Keratinocyte (primary cell): ENCODE results near the gene CAMKMT. TPM values are rescaled to one million over a fixed set of nuclear protein-coding genes. Genes with fewer than 3 reads are reported as not detected.

Source experiments
- DNase-seq: peaks from one replicate; pipeline ENCODE4 v3.0.0-alpha.2; 2011; ENCODE audit warnings: low read depth, missing footprints, low spot score
- FAIRE-seq: peaks from 2 replicates; lab custom pipeline; 2011; peaks lifted over from hg19 to GRCh38; lab: Jason Lieb, UNC
- H2AFZ ChIP-seq: 2 replicates; pipeline ENCODE4 v1.6.0; 2012; ENCODE audit warnings: low read length, control low read depth, inconsistent platforms; ENCODE audit not compliant: control insufficient read depth
- H3K27ac ChIP-seq: 2 replicates; pipeline ENCODE4 v1.5.1; 2011; ENCODE audit warnings: low read length; ENCODE audit not compliant: control insufficient read depth, insufficient read depth
- H3K27me3 ChIP-seq: 3 replicates; pipeline ENCODE4 v1.6.0; 2011; ENCODE audit warnings: low read length; ENCODE audit not compliant: control insufficient read depth, insufficient read depth; ENCODE audit errors: extremely low read depth
- H3K36me3 ChIP-seq, 2 experiments: 2 replicates in 1 of 2; 3 replicates in 1 of 2; pipeline ENCODE4 v1.5.1; 2011; ENCODE audit warnings: low read length in 2 of 2, mild to moderate bottlenecking in 1 of 2; ENCODE audit not compliant: control insufficient read depth in 2 of 2, insufficient read depth in 2 of 2; ENCODE audit errors: extremely low read depth in 1 of 2
- H3K4me1 ChIP-seq: 3 replicates; pipeline ENCODE4 v1.5.1; 2011; ENCODE audit warnings: low read length; ENCODE audit not compliant: control insufficient read depth, insufficient read depth; ENCODE audit errors: extremely low read depth
- H3K4me2 ChIP-seq: 3 replicates; pipeline ENCODE4 v1.6.0; 2011; ENCODE audit warnings: low read depth, low read length; ENCODE audit not compliant: control insufficient read depth, insufficient read depth; ENCODE audit errors: extremely low read depth
- H3K4me3 ChIP-seq, 3 experiments: fragments of 200-600 bp in 1 of 3; sonication (generic) in 1 of 3; 2 replicates in 2 of 3; 3 replicates in 1 of 3; pipeline ENCODE4 v1.5.1; 2011 to 2016; ENCODE audit warnings: low read length in 3 of 3, mild to moderate bottlenecking in 3 of 3, control low read depth in 2 of 3, inconsistent platforms in 1 of 3, low read depth in 1 of 3, mixed read lengths in 1 of 3, mixed run types in 1 of 3, moderate library complexity in 1 of 3; ENCODE audit not compliant: control insufficient read depth in 2 of 3, insufficient read depth in 2 of 3; ENCODE audit errors: extremely low read depth in 1 of 3
- H3K79me2 ChIP-seq: 2 replicates; pipeline ENCODE4 v1.6.0; 2012; ENCODE audit warnings: low read length; ENCODE audit not compliant: control insufficient read depth, insufficient read depth
- H3K9ac ChIP-seq: 3 replicates; pipeline ENCODE4 v1.6.0; 2011; ENCODE audit warnings: low read length; ENCODE audit not compliant: control insufficient read depth, insufficient read depth; ENCODE audit errors: extremely low read depth
- H3K9me1 ChIP-seq: 3 replicates; pipeline ENCODE4 v1.6.0; 2011; ENCODE audit warnings: low read length; ENCODE audit not compliant: control insufficient read depth, insufficient read depth; ENCODE audit errors: extremely low read depth
- H3K9me3 ChIP-seq: 2 replicates; pipeline ENCODE4 v1.5.1; 2012; ENCODE audit warnings: low read depth, low read length; ENCODE audit not compliant: control insufficient read depth
- H4K20me1 ChIP-seq: 3 replicates; pipeline ENCODE4 v1.6.0; 2011; ENCODE audit warnings: low read length; ENCODE audit not compliant: control insufficient read depth, insufficient read depth; ENCODE audit errors: extremely low read depth
- EZH2 ChIP-seq: IDR thresholded peaks from one replicate; pipeline ENCODE4 v1.6.1; 2012; ENCODE audit warnings: inconsistent platforms, mild to moderate bottlenecking, low read length, moderate library complexity
- dilution Hi-C: fragments of 300-500 bp; cut with MboI; formaldehyde crosslinking; loops from one replicate; pipeline ENCODE4 v1.7.0; 2020; ENCODE audit warnings: low sequenced_read_pairs; ENCODE audit not compliant: extremely low pct_ligation_motif_present
- polyA plus RNA-seq, 5 experiments: library from polyadenylated mRNA; depleted of rRNA in 3 of 5; stranded (reverse) in 3 of 5; stranded (forward) in 1 of 5; unstranded in 1 of 5; fragments of >200 nt; gene quantifications; 1 replicate in 1 of 5; 2 replicates in 3 of 5; 3 replicates in 1 of 5; pipeline versions ENCODE4 v1.2.1 to v1.2.3, GENCODE V29; 2011 to 2012; ENCODE audit warnings: missing spikeins in 2 of 5, low read depth in 1 of 5, low replicate concordance in 1 of 5
- TF ChIP-seq, protein P1 (sequence below), 3 experiments: IDR thresholded peaks in 1 of 3; conservative IDR thresholded peaks in 1 of 3; optimal IDR thresholded peaks in 1 of 3; 2 replicates in 2 of 3; 3 replicates in 1 of 3; pipeline versions ENCODE3 to v1.5.1; 2011; ENCODE audit warnings: low read length in 3 of 3, mild to moderate bottlenecking in 3 of 3, moderate library complexity in 2 of 3, control low read depth in 1 of 3, inconsistent platforms in 1 of 3; ENCODE audit not compliant: insufficient read depth in 2 of 3; ENCODE audit errors: extremely low read depth in 1 of 3

CAMKMT gene
- polyA plus RNA-seq, 1 donor (not counting 4 experiments of a cell fraction or from before 2014, with no cell fraction given) = 9.9 TPM

DNA sequence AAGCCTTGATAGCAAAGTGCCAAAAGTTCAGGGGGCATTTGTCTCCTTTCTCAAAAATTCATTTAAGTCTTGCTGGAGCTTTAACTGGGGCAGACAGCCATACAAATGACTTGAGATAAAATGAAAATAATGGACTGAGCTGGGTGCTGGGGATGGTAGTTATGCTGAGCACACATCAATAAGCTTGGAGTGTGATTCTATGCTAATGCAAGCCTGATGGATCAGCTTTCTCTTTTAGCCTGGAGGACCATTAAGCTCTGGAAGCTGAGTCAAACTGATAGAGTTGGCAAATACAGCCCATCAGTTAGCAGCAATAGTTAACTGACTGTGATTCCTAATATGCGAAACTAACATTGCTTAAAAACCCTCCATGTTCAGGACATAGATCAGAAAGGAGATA lies 98.0 kb downstream of the CAMKMT start:
- FAIRE-seq = no peak

DNA sequence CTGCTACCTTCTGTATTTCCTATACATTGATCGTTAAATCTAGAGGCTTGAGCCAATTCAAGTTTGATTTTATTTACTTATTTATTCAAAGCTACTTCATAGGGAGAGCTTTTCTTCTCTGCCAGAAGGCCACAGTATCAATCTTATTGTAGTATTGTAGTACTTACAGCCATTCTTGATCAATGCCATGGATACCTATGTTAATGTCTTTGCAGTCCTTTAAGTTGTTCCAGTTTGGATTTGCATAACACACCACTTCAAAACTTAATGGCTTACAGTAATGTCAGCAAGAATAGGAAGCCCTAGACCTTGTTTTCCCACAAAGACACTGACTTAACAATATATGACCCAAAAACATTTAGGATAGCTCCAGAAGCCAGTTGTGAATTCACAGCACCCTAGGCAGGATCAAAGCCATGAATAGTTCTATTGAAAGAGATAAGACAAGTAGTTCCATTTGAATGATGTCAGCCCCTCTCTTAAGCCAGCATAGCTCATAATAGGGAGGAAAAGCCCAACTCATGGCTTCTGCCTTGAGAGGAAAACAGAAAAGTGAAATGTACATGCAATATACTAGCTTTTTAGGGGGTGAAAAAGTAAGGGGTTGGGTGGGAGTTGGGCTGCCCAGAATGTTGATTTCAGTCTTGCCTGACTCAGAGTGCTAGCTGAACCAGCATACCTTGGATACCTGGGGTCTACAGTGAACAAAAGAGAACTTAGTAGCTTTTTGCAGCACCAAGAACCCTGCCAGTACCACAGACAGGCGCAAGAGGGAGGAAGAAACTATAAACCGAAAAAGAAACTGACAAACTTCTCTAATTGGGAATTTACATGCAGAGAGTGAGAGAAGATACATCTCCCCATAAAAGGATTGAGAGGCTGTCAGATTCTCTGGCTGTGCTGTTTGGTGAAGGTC lies 101.4 kb downstream of the CAMKMT start:
- Histone ChIP-seq H3K36me3 (no peaks in the 10 kb centered on the region), H3K9me1 (no peaks in the 10 kb centered on the region), H3K79me2 (no peaks in the 10 kb centered on the region), H2AFZ (no peak overlapping the region), H3K4me1 (no peaks in the 10 kb centered on the region), H3K4me2 (no peak overlapping the region), H3K9me3 (no peaks in the 10 kb centered on the region), H3K9ac (no peak overlapping the region), H3K27ac (no peak overlapping the region), H3K27me3 (no peaks in the 10 kb centered on the region), H4K20me1 (no peaks in the 10 kb centered on the region), H3K4me3 (no peak overlapping the region)
- dilution Hi-C loops = no loop called here
- FAIRE-seq (no peak), DNase-seq (no peak)
- no peak for TF ChIP-seq EZH2
- TF ChIP-seq, protein P1, sequence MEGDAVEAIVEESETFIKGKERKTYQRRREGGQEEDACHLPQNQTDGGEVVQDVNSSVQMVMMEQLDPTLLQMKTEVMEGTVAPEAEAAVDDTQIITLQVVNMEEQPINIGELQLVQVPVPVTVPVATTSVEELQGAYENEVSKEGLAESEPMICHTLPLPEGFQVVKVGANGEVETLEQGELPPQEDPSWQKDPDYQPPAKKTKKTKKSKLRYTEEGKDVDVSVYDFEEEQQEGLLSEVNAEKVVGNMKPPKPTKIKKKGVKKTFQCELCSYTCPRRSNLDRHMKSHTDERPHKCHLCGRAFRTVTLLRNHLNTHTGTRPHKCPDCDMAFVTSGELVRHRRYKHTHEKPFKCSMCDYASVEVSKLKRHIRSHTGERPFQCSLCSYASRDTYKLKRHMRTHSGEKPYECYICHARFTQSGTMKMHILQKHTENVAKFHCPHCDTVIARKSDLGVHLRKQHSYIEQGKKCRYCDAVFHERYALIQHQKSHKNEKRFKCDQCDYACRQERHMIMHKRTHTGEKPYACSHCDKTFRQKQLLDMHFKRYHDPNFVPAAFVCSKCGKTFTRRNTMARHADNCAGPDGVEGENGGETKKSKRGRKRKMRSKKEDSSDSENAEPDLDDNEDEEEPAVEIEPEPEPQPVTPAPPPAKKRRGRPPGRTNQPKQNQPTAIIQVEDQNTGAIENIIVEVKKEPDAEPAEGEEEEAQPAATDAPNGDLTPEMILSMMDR (optimal IDR thresholded peaks at IDR 0.05 in 1 of 3, IDR thresholded peaks at IDR 0.05 in 1 of 3, conservative IDR thresholded peaks at IDR 0.05 in 1 of 3; ENCODE audit: extremely low read depth in 1 of 3, insufficient read depth in 2 of 3, low read length in 3 of 3) = no peak

More for the DNA sequence above, 98.0 kb downstream of the CAMKMT start:
- no peaks in the 10 kb centered on the region for H3K36me3 ChIP-seq
- H3K9ac ChIP-seq = no peak overlapping the region
- no peak overlapping the region for H3K4me2 ChIP-seq
- no peaks in the 10 kb centered on the region for H4K20me1 ChIP-seq
- H3K9me3 ChIP-seq = no peaks in the 10 kb centered on the region
- H3K27me3 ChIP-seq = no peaks in the 10 kb centered on the region
- H3K4me1 ChIP-seq = no peaks in the 10 kb centered on the region
- H3K4me3 ChIP-seq = no peak overlapping the region
- H3K27ac ChIP-seq = no peak overlapping the region
- no peaks in the 10 kb centered on the region for H3K79me2 ChIP-seq
- H2AFZ ChIP-seq = no peak overlapping the region
- no peaks in the 10 kb centered on the region for H3K9me1 ChIP-seq
- TF ChIP-seq, protein P1 (optimal IDR thresholded peaks at IDR 0.05 in 1 of 3, IDR thresholded peaks at IDR 0.05 in 1 of 3, conservative IDR thresholded peaks at IDR 0.05 in 1 of 3; ENCODE audit: extremely low read depth in 1 of 3, insufficient read depth in 2 of 3, low read length in 3 of 3) = no peak
- no peak for TF ChIP-seq EZH2
- no peak for DNase-seq
- dilution Hi-C loops = no loop called here
